G401 (cell line): Measurements from ENCODE around the gene TESPA1. TPM values are rescaled to one million over a fixed set of nuclear protein-coding genes. Genes with fewer than 3 reads are reported as not detected.
"Not testable (repeated sequence)": the region's sequence is repeated elsewhere in the genome, so short reads cannot be mapped to it uniquely, and the experiment has no call there.

Experiments
- DNase-seq: peaks from one replicate; pipeline ENCODE4 v3.0.0-alpha.2; 2015; ENCODE audit warnings: low spot score
- in situ Hi-C: cut with HindIII; loops from 2 replicates; pipeline ENCODE4 v1.10.0; 2016; ENCODE audit warnings: low sequenced_read_pairs, mixed read lengths
- total RNA-seq: library from RNA; depleted of rRNA; stranded (reverse); fragments of >200 nt; shearing (Covaris generic); gene quantifications from 2 replicates; pipeline ENCODE4 v1.2.3, GENCODE V29; 2014

Gene TESPA1
- total RNA-seq, 1 experiment from 2014 or later = not detected

- DNase-seq = no peak
- in situ Hi-C loops = loop anchor here (25.0 kb wide), 1 partner anchor 194 kb away; no protein-coding TSS in a partner anchor
Observed at GRCh38 chr12:54956322-54956721, 28.2 kb downstream of the TESPA1 start.

GRCh38 chr12:54954801-54955200, 29.8 kb downstream of the TESPA1 start:
- no peak for DNase-seq
- in situ Hi-C loops = loop anchor here (25.0 kb wide), 1 partner anchor 192 kb away; no protein-coding TSS in a partner anchor

GRCh38 chr12:54954228-54954627, 30.3 kb downstream of the TESPA1 start:
- in situ Hi-C loops = loop anchor here (25.0 kb wide), 1 partner anchor 192 kb away; no protein-coding TSS in a partner anchor
- DNase-seq = no peak

- DNase-seq = no peak
- in situ Hi-C loops = loop anchor here (25.0 kb wide), 1 partner anchor 188 kb away; no protein-coding TSS in a partner anchor
Observed at GRCh38 chr12:54950071-54950727, 34.4 kb downstream of the TESPA1 start.

GRCh38 chr12:54949073-54949711, 35.4 kb downstream of the TESPA1 start:
- in situ Hi-C loops = no loop called here
- no peak for DNase-seq

GRCh38 chr12:54948171-54948570, 36.4 kb downstream of the TESPA1 start:
- in situ Hi-C loops = no loop called here
- DNase-seq = no peak

- no peak for DNase-seq
- in situ Hi-C loops = no loop called here
Observed at GRCh38 chr12:54945082-54945481, 39.5 kb downstream of the TESPA1 start.

GRCh38 chr12:54943292-54943691, 41.3 kb downstream of the TESPA1 start:
- DNase-seq, in situ Hi-C loops: not testable (repeated sequence)

GRCh38 chr12:54941659-54942058, 42.9 kb downstream of the TESPA1 start:
- DNase-seq = no peak
- in situ Hi-C loops = no loop called here

- DNase-seq = no peak
- in situ Hi-C loops = no loop called here
Observed at GRCh38 chr12:54940727-54941315, 43.7 kb downstream of the TESPA1 start.

- in situ Hi-C loops = no loop called here
- no peak for DNase-seq
Observed at GRCh38 chr12:54937929-54938328, 46.6 kb downstream of the TESPA1 start.

- in situ Hi-C loops = no loop called here
- DNase-seq = no peak
Observed at GRCh38 chr12:54937376-54937775, 47.2 kb downstream of the TESPA1 start.

- no peak for DNase-seq
- in situ Hi-C loops = no loop called here
Observed at GRCh38 chr12:54936736-54937135, 47.8 kb downstream of the TESPA1 start.

- in situ Hi-C loops = no loop called here
Observed at GRCh38 chr12:54935235-54935951, 49.2 kb downstream of the TESPA1 start.

GRCh38 chr12:54934419-54934818, 50.1 kb downstream of the TESPA1 start:
- DNase-seq = no peak
- in situ Hi-C loops = no loop called here

More at GRCh38 chr12:54935235-54935951, 49.2 kb downstream of the TESPA1 start:
- DNase-seq = no peak

- no peak for DNase-seq
- in situ Hi-C loops = no loop called here
Observed at GRCh38 chr12:54933376-54933775, 51.2 kb downstream of the TESPA1 start.

- in situ Hi-C loops = no loop called here
- DNase-seq = no peak
Observed at GRCh38 chr12:54932691-54933090, 51.9 kb downstream of the TESPA1 start.

GRCh38 chr12:54932038-54932437, 52.5 kb downstream of the TESPA1 start:
- in situ Hi-C loops = no loop called here
- DNase-seq = no peak

GRCh38 chr12:54929998-54930397, 54.6 kb downstream of the TESPA1 start:
- in situ Hi-C loops = no loop called here
- DNase-seq = no peak

- DNase-seq = no peak
Observed at GRCh38 chr12:54926246-54926645, 58.3 kb downstream of the TESPA1 start.

More at GRCh38 chr12:54926246-54926645, 58.3 kb downstream of the TESPA1 start:
- in situ Hi-C loops = no loop called here
